ENCODE measurements around the gene ZFR.
A peak's percentile ranks its signal among the peaks of the same experiment; 100 is the strongest.
"Not testable (repeated sequence)": the region's sequence is repeated elsewhere in the genome, so short reads cannot be mapped to it uniquely, and the experiment has no call there.

The ZFR gene

DNA sequence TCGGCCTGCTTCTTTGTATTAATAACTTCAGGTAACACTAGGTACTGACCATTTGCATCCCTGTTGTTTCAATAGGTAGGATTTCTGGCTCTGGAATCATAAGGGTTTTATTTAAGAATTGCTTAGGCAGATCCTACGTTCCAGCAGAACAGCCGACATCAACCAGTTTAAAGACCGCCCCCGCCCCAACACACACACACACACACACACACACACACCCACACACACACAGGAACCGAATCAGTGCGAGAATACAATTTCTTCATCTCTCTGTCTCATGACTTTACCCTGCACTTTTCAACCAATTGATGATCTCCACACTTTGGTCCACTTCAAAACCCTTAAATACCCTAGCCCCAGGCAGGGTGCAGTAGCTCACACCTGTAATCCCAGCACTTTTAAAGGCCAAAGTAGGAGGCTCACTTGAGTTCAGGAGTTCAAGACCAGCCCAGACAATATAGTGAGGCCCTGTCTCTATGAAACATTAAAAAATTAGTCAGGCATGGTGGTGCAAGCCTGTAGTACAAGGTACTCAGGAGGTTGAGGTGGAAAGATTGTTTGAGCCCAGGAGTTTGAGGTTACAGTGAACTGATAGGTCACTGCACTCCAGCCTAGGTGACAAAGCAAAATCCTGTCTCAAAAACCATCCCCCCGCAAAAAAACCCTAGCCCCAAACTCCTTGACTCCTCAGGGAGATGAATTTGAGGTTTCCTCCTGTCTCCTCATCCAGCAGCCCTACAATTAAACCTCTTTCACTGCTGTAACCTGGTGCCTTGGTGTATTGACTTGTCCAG, 129.1 kb downstream of the ZFR start:
- DNase-seq: no peak

- no peak for DNase-seq
These were observed 129.9 kb downstream of the ZFR start for GRCh38 chr5:32314658-32315057.

- DNase-seq: not testable (repeated sequence)
These were observed 130.4 kb downstream of the ZFR start for GRCh38 chr5:32314152-32314488.

DNA sequence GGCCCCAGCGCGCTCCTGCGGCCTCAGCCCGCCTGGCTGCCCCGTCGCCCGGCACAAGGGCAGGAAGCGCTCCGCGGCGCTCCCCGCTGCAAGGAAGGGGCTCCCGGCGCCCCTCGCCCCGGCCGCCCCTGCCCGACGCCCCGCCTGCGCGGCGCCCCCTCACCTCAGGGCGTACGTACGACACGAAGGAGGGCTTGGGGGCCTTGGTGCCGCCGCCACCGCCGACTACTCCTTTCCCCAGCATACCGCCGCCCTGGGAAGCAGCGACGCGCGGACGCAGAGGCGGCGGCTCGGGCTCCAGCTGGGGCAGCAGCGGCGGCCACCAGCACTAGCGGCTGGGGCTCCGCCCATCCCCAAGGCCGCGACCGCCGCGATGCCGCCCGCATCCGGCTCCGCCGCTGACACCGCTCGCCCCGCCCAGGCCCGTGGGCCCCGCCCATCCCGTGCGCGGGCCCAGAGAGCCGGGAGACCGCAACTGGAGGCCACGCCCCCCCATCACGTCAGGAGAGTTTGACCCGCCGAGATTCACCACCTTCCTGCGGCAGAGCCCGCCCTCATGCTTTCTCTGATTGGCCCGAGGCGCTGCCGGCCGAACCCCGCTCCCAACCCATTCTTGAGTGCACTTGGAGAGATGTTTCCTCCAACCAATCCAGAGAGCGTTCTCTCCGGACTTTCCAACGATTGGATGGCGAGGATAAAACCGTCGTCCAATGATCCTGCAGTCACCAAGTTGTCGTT, 131.8 kb downstream of the ZFR start, which contains the start of gene MTMR12:
MTMR12 (minus strand) TSS at position 345 of the 738 bp plus-strand sequence; CDS start at position 244, 101 bp downstream.
- peak; percentile 99 for DNase-seq

DNA sequence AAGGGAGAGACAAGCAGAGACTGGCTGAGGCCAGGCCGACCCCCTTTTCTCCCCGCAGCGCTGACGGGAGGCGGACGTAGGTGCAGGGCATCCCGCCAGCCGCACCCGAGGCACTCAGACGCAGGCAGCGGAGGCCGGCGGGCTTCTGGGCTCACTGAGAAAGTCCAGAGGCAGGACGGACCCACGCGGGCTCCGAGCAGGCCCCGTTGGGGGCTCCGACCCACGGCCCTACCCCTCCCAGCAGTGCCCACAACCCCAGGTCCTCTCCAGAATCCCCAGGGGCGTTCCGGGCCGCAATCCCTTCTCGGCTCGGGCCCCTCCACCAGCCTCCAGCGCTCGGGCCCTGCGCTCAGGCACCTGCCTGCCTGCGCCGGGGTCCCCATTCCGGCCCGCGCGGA, 132.3 kb downstream of the ZFR start:
- no peak for DNase-seq

GRCh38 chr5:32311404-32312196, 132.9 kb downstream of the ZFR start:
- DNase-seq: no peak

DNA sequence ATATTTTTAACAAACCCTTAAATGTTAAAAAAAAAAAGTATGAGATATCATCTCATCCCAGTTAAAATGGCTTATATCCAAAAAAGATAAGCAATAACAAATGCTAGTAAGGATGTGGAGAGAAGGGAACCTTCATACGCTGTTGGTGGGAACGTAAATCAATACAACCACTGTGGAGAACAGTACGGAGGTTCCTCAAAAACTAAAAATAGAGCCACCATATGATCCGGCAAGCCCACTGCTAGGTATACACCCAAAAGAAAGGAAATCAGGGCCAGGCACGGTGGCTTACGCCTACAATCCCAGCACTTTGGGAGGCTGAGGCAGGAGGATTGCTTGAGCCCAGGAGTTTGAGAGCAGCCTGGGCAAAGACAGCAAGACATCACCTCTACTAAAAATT, 134.8 kb downstream of the ZFR start:
- DNase-seq: no peak

- no peak for DNase-seq
These were observed 135.6 kb downstream of the ZFR start for GRCh38 chr5:32308946-32309345.

GRCh38 chr5:32307769-32308194, 136.8 kb downstream of the ZFR start:
- DNase-seq: no peak

GRCh38 chr5:32304622-32305021, 139.9 kb downstream of the ZFR start:
- DNase-seq: no peak

All from NCI-H187 treated with DMSO at 0.1 percent for 48 hours (cell line).